Thymus (tissue), 11 donors: ENCODE measurements around the gene SPANXN2. TPM values are rescaled to one million over a fixed set of nuclear protein-coding genes. Genes with fewer than 3 reads are reported as not detected.

Experiments
- DNase-seq, 9 donors: peaks; one replicate each; pipeline ENCODE4 v3.0.0-alpha.2; 2013; ENCODE audit warnings: low spot score in 9 of 9, low read depth in 6 of 9, missing footprints in 1 of 9
- H3K27ac ChIP-seq, 2 donors: one replicate each; pipeline ENCODE4 v1.5.1; 2013; ENCODE audit warnings: control low read depth in 1 of 2, low read depth in 1 of 2, low read length in 1 of 2, mild to moderate bottlenecking in 1 of 2, moderate library complexity in 1 of 2
- H3K27me3 ChIP-seq, 2 donors: one replicate each; pipeline ENCODE4 v1.5.1; 2013; ENCODE audit warnings: low read length in 1 of 2; ENCODE audit not compliant: control insufficient read depth in 2 of 2, insufficient read depth in 1 of 2
- H3K36me3 ChIP-seq, 2 donors: one replicate each; pipeline ENCODE4 v1.5.1; 2013; ENCODE audit warnings: low read length in 1 of 2, mild to moderate bottlenecking in 1 of 2, moderate library complexity in 1 of 2; ENCODE audit not compliant: control insufficient read depth in 2 of 2, insufficient read depth in 2 of 2
- H3K4me1 ChIP-seq, 2 donors: one replicate each; pipeline ENCODE4 v1.5.1; 2013; ENCODE audit warnings: low read length in 2 of 2; ENCODE audit not compliant: control insufficient read depth in 2 of 2, insufficient read depth in 2 of 2
- H3K4me3 ChIP-seq, 2 donors: one replicate each; pipeline ENCODE4 v1.5.1; 2013; ENCODE audit warnings: low read length in 2 of 2, control low read depth in 1 of 2, mild to moderate bottlenecking in 1 of 2
- H3K9me3 ChIP-seq, 2 donors: one replicate each; pipeline ENCODE4 v1.5.1; 2013; ENCODE audit warnings: low read length in 1 of 2, mild to moderate bottlenecking in 1 of 2; ENCODE audit not compliant: control insufficient read depth in 2 of 2, insufficient read depth in 1 of 2
- WGBS: extraction: QIAGEN DNeasy Blood & Tissue Kit; methylation state at CpG from one replicate; pipeline ENCODE4 v1.1.7; 2013; 5-methylcytosine and 5-hydroxymethylcytosine counted together
- polyA plus RNA-seq: library from polyadenylated mRNA; stranded (reverse); fragments of 200-250 nt; gene quantifications from one replicate; pipeline ENCODE4 v1.2.3, GENCODE V29; 2013
- total RNA-seq: library from RNA; stranded (reverse); fragments of 120-200 nt; gene quantifications from one replicate; pipeline ENCODE4 v1.2.4, GENCODE V29; 2013
- donor health status: healthy.

SPANXN2 gene
- total and polyA plus RNA-seq, 2 donors: not detected

DNA sequence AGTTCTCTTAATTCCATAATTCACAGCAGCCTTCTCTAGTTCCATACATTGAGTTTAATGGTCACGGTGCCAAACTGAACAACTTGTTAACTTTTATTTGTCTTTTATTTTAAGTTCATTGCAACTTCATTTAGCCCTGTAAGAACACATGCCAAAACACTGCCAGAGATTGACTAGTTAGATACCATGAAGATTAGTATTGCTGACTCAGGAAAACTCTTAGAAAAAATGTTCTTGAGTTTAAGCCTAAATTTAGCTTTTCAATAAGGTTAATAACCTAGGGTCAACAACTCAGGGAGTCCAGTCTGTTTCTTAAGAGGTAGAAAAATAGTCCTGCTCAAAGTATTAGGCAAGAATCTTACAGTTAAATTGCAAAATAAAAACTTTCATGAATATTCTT lies 25.7 kb downstream of the SPANXN2 start:
- H3K27me3 ChIP-seq: no peaks in the 10 kb centered on the region
- DNase-seq: no peak
- 98% methylated on average over 1 of the region's 1 CpG for WGBS
- no peaks in the 10 kb centered on the region for H3K4me1 ChIP-seq
- H3K27ac ChIP-seq: no peak overlapping the region
- H3K4me3 ChIP-seq: no peak overlapping the region
- H3K9me3 ChIP-seq: no peaks in the 10 kb centered on the region
- no peaks in the 10 kb centered on the region for H3K36me3 ChIP-seq

DNA sequence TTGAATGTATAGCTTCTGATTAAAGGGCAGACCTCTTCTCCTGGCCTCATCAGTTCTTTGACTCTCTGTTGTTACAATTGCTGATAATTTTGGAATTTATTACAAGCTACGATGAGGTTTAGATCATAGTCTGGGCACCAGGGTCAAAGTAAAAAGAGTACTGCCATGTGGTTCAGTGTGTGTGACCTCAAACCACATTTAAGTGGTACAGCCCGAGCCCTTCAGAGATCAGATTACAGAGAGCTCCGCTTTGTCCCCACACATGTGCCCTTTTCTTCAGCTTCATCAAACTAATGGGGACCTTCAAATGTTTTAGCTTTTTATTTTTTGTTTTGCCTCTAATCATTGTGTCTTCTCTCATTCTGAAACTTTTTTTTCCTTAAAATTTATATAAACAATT lies 37.1 kb downstream of the SPANXN2 start:
- 88% methylated on average over 3 of the region's 3 CpGs for WGBS
- Histone ChIP-seq H3K4me3 (no peak overlapping the region), H3K4me1 (no peaks in the 10 kb centered on the region), H3K9me3 (no peaks in the 10 kb centered on the region), H3K36me3 (no peaks in the 10 kb centered on the region), H3K27me3 (no peaks in the 10 kb centered on the region), H3K27ac (no peak overlapping the region)
- no peak for DNase-seq

DNA sequence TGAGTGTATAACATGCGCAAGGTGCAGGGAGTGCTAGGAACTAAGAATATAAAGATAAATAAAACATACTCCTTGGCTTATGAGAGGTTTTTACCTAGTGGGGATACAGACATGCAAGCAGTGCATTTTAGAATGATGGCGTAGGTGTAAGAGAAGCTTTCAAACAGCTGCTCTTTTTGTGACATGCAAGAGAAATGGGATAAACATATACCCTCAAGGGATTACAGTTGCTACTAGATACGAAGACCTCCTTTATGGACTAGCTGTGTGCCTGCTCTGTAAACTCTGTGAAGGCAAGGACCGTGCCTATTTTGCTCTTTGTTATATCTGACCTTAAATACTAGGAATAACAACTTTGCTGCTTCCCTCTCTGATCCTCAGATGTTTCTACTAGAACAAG lies 45.6 kb downstream of the SPANXN2 start:
- no peaks in the 10 kb centered on the region for H3K27me3 ChIP-seq
- H3K4me3 ChIP-seq: no peak overlapping the region
- no peaks in the 10 kb centered on the region for H3K36me3 ChIP-seq
- no peak overlapping the region for H3K27ac ChIP-seq
- H3K4me1 ChIP-seq: no peaks in the 10 kb centered on the region
- no peaks in the 10 kb centered on the region for H3K9me3 ChIP-seq
- DNase-seq: no peak
- WGBS: 93% methylated on average over 4 of the region's 4 CpGs

DNA sequence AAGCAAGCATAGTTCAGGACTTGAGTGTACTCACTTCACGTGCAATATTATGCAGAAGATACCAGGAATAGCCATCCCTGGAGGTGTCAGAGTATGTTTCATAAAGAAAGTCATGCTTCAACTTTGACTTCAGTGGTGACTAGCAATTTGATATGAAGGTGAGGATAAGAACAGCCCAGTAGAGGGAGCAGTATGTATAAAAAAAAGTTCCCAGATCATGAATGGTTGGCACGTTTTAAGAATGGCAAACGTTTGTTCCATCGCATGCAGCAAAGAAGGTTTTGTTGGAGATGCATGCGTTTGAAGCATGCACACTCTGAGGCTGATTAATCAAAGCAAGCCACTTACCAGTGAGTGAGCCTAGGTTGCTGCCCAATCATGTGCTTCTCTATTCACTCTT lies 51.2 kb downstream of the SPANXN2 start:
- 24% methylated on average over 5 of the region's 5 CpGs for WGBS

DNA sequence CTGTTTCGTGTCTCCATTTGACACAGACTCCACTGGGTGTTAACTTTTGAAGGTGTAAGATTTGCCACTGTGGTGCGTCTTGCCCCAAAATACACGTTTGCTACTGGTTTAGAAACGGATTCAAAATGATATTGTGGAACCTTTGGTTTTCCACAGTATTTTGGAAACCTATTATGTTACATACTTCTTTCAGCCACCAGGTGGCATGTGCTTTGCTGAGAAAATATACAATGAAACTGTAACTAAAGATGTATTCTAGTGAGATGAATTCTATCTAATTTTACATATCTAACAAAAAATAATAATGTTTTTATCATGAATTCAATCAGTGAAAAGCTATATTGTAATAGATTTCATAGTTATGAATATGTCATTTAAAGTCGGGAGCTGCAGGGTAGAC lies 56.2 kb downstream of the SPANXN2 start:
- DNase-seq: no peak
- no peaks in the 10 kb centered on the region for H3K9me3 ChIP-seq
- H3K4me3 ChIP-seq: no peak overlapping the region
- H3K27me3 ChIP-seq: no peaks in the 10 kb centered on the region
- H3K4me1 ChIP-seq: no peaks in the 10 kb centered on the region
- WGBS: 62% methylated on average over 5 of the region's 5 CpGs
- no peak overlapping the region for H3K27ac ChIP-seq
- no peaks in the 10 kb centered on the region for H3K36me3 ChIP-seq

More for the DNA sequence above, 51.2 kb downstream of the SPANXN2 start:
- DNase-seq: no peak
- Histone ChIP-seq H3K27me3 (no peaks in the 10 kb centered on the region), H3K4me1 (no peaks in the 10 kb centered on the region), H3K4me3 (no peak overlapping the region), H3K36me3 (no peaks in the 10 kb centered on the region), H3K9me3 (no peaks in the 10 kb centered on the region), H3K27ac (no peak overlapping the region)

DNA sequence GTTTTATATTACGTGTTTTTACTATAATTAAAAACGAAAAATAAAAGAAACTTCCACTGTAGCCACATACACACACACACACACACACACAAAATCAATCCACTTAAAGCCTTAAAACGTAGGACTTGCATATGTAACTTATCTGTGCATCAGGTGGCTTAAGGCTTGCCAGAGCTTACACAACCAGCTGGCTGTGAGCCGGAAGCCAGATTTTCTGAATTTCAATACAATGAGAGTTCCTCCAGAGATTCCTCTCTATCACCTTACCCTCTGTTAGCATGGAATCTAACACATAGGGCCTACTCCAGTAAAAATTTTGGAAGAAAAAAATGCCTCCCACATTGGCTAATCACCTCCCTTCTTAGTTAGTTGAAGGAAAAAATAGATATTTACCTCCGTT lies 56.8 kb downstream of the SPANXN2 start:
- 86% methylated on average over 5 of the region's 5 CpGs for WGBS
- Histone ChIP-seq H3K27me3 (no peaks in the 10 kb centered on the region), H3K36me3 (no peaks in the 10 kb centered on the region), H3K9me3 (no peaks in the 10 kb centered on the region), H3K4me3 (no peak overlapping the region), H3K4me1 (no peaks in the 10 kb centered on the region), H3K27ac (no peak overlapping the region)
- no peak for DNase-seq

Other genes starting within 250 kb of the SPANXN2 start
- not detected for gene SPANXN3, start 203.3 kb downstream of the SPANXN2 start, total RNA-seq
- gene SPANXN3, start 203.3 kb downstream of the SPANXN2 start, polyA plus RNA-seq: 0.23 TPM
- 0.66 TPM for gene SLITRK4, start 84.7 kb downstream of the SPANXN2 start, total RNA-seq
- gene SLITRK4, start 84.7 kb downstream of the SPANXN2 start, polyA plus RNA-seq: 6.1 TPM
- gene UBE2NL, start 163.3 kb upstream of the SPANXN2 start, total RNA-seq: not detected
- gene UBE2NL, start 163.3 kb upstream of the SPANXN2 start, polyA plus RNA-seq: not detected